DND-41 (cell line): Measurements from ENCODE around the gene SEMA5B.

Source experiments
- ATAC-seq: fragments of 200-7000 bp; cut with Tn5 transposase; 3 replicates; pipeline ENCODE4 v1.9.1; 2021; ENCODE audit warnings: low read depth; ENCODE audit not compliant: insufficient read depth
- DNase-seq: peaks from one replicate; pipeline ENCODE4 v3.0.0-alpha.2; 2020
- H2AFZ ChIP-seq: 2 replicates; pipeline ENCODE4 v1.6.0; 2012; ENCODE audit warnings: low read depth, low read length
- H3K27ac ChIP-seq: 2 replicates; pipeline ENCODE4 v1.5.1; 2012; ENCODE audit warnings: low read length, inconsistent platforms
- H3K27me3 ChIP-seq: fragments of 200-600 bp; sonication (generic); 2 replicates; pipeline ENCODE4 v1.6.0; 2012; ENCODE audit warnings: low read length, mild to moderate bottlenecking, inconsistent platforms; ENCODE audit not compliant: insufficient read depth, poor library complexity
- H3K36me3 ChIP-seq: 2 replicates; pipeline ENCODE4 v1.5.1; 2012; ENCODE audit warnings: low read length, inconsistent platforms; ENCODE audit not compliant: insufficient read depth
- H3K4me1 ChIP-seq: 2 replicates; pipeline ENCODE4 v1.5.1; 2012; ENCODE audit warnings: mild to moderate bottlenecking, low read length; ENCODE audit not compliant: insufficient read depth
- H3K4me2 ChIP-seq: 2 replicates; pipeline ENCODE4 v1.6.0; 2012; ENCODE audit warnings: mild to moderate bottlenecking, moderate library complexity, low read length, inconsistent platforms; ENCODE audit not compliant: insufficient read depth
- H3K4me3 ChIP-seq, 2 experiments: fragments of 200-600 bp in 1 of 2; shearing (Covaris generic) in 1 of 2; 2 replicates each; pipeline ENCODE4 v1.5.1; 2012 to 2016; ENCODE audit warnings: inconsistent platforms in 2 of 2, low read length in 2 of 2, mild to moderate bottlenecking in 2 of 2, low read depth in 1 of 2, moderate library complexity in 1 of 2
- H3K79me2 ChIP-seq: 2 replicates; pipeline ENCODE4 v1.6.0; 2012; ENCODE audit warnings: low read length, inconsistent platforms; ENCODE audit not compliant: insufficient read depth
- H3K9ac ChIP-seq: 2 replicates; pipeline ENCODE4 v1.6.0; 2012; ENCODE audit warnings: low read depth, mild to moderate bottlenecking, inconsistent platforms, low read length, moderate library complexity
- H3K9me3 ChIP-seq: 2 replicates; pipeline ENCODE4 v1.5.1; 2012; ENCODE audit warnings: low read length, moderate library complexity, mild to moderate bottlenecking, inconsistent platforms; ENCODE audit not compliant: insufficient read depth, severe bottlenecking
- H4K20me1 ChIP-seq: 2 replicates; pipeline ENCODE4 v1.6.0; 2012; ENCODE audit warnings: low read length; ENCODE audit not compliant: insufficient read depth
- CTCF ChIP-seq: IDR thresholded peaks from 2 replicates; pipeline ENCODE4 v1.5.1; 2012; ENCODE audit warnings: borderline replicate concordance, low read length, moderate library complexity, mild to moderate bottlenecking; ENCODE audit not compliant: poor library complexity, severe bottlenecking; ENCODE audit errors: extremely low read depth
- EZH2 ChIP-seq: IDR thresholded peaks from 3 replicates; pipeline ENCODE4 v1.6.1; 2012; ENCODE audit warnings: borderline replicate concordance, low read depth, mild to moderate bottlenecking, moderate library complexity, low read length, inconsistent platforms; ENCODE audit not compliant: severe bottlenecking

The SEMA5B gene

GRCh38 chr3:122988508-122988907, 39.1 kb downstream of the SEMA5B start:
- Histone ChIP-seq H4K20me1 (no peaks in the 10 kb centered on the region), H3K27me3 (peaks cover 23% of the 10 kb centered on the region), H3K4me3 (no peak overlapping the region), H3K4me1 (no peaks in the 10 kb centered on the region), H3K9ac (no peak overlapping the region), H3K36me3 (no peaks in the 10 kb centered on the region), H3K4me2 (no peak overlapping the region), H2AFZ (no peak overlapping the region), H3K79me2 (no peaks in the 10 kb centered on the region), H3K27ac (no peak overlapping the region), H3K9me3 (no peaks in the 10 kb centered on the region)
- DNase-seq (no peak), ATAC-seq (no peak)
- TF ChIP-seq EZH2 = no peak
- TF ChIP-seq CTCF = no peak

GRCh38 chr3:122987736-122988319, 39.7 kb downstream of the SEMA5B start:
- Histone ChIP-seq H3K9me3 (no peaks in the 10 kb centered on the region), H3K4me1 (no peaks in the 10 kb centered on the region), H4K20me1 (no peaks in the 10 kb centered on the region), H3K4me3 (no peak overlapping the region), H3K27me3 (peaks cover 23% of the 10 kb centered on the region), H2AFZ (no peak overlapping the region), H3K79me2 (no peaks in the 10 kb centered on the region), H3K27ac (no peak overlapping the region), H3K4me2 (no peak overlapping the region), H3K9ac (no peak overlapping the region), H3K36me3 (no peaks in the 10 kb centered on the region)
- no peak for DNase-seq
- ATAC-seq = no peak
- TF ChIP-seq CTCF (no peak), EZH2 (no peak)

GRCh38 chr3:122987231-122987630, 40.3 kb downstream of the SEMA5B start:
- Histone ChIP-seq H3K4me3 (no peak overlapping the region), H3K4me1 (no peaks in the 10 kb centered on the region), H3K9me3 (no peaks in the 10 kb centered on the region), H3K4me2 (no peak overlapping the region), H3K27ac (no peak overlapping the region), H3K9ac (no peak overlapping the region), H3K79me2 (no peaks in the 10 kb centered on the region), H4K20me1 (no peaks in the 10 kb centered on the region), H3K27me3 (peaks cover 23% of the 10 kb centered on the region), H2AFZ (no peak overlapping the region), H3K36me3 (no peaks in the 10 kb centered on the region)
- ATAC-seq = no peak
- DNase-seq = no peak
- no peak for TF ChIP-seq CTCF
- TF ChIP-seq EZH2 = no peak
